ENCODE measurements around the gene SPRING1. TPM values are rescaled to one million over a fixed set of nuclear protein-coding genes. Genes with fewer than 3 reads are reported as not detected.

SPRING1 gene
- total RNA-seq, 2 experiments from 2014 or later = 7.6 to 7.8 TPM

- Mint-ChIP-seq H3K4me1 (ENCODE audit: low read depth) (peaks cover 16% of the 10 kb centered on the region), H3K36me3 (ENCODE audit: low read depth) (peaks cover 14% of the 10 kb centered on the region), H3K27me3 (no peaks in the 10 kb centered on the region), H3K4me3 (no peak overlapping the region), H3K9me3 (no peaks in the 10 kb centered on the region), H3K27ac (no peak overlapping the region)
- no peaks in the 10 kb centered on the region for H3K27me3 ChIP-seq (ENCODE audit: control insufficient read depth in 1 of 2, insufficient read depth in 2 of 2, low read length in 2 of 2)
- ChIA-PET POLR2A (no interaction called here), CTCF (interaction anchor here (1.3 kb wide), 1 partner anchor 11 kb away, joined by 3 read pairs; the partner anchor contains the start of genes RNFT2 and SPRING1)
- DNase-seq (no peak), ATAC-seq (ENCODE audit: poor library complexity) (no peak)
- H3K4me1 ChIP-seq (ENCODE audit: insufficient read depth, low read length) = peaks cover 4% of the 10 kb centered on the region
- no peak overlapping the region for H3K4me3 ChIP-seq (ENCODE audit: low read length)
- intact Hi-C loops (cut with DNase I, micrococcal nuclease) = no loop called here
- H3K27ac ChIP-seq (ENCODE audit: low read depth in 1 of 2, low read length in 2 of 2) = no peak overlapping the region
- no peak for TF ChIP-seq CTCF (IDR thresholded peaks at IDR 0.05)
- H3K9me3 ChIP-seq (ENCODE audit: control insufficient read depth in 1 of 2, insufficient read depth in 1 of 2, low read length in 2 of 2) = no peaks in the 10 kb centered on the region
- peaks cover 24% of the 10 kb centered on the region for H3K36me3 ChIP-seq (ENCODE audit: insufficient read depth, low read length)
These were observed 10.6 kb downstream of the SPRING1 start for GRCh38 chr12:116727261-116727660.

GRCh38 chr12:116726694-116727093, 11.2 kb downstream of the SPRING1 start:
- H3K9me3 Mint-ChIP-seq = no peaks in the 10 kb centered on the region

GRCh38 chr12:116722245-116722644, 15.6 kb downstream of the SPRING1 start:
- H3K4me1 ChIP-seq (ENCODE audit: insufficient read depth, low read length) = no peaks in the 10 kb centered on the region
- H3K4me1 Mint-ChIP-seq (ENCODE audit: low read depth) = no peaks in the 10 kb centered on the region
- no peaks in the 10 kb centered on the region for H3K9me3 Mint-ChIP-seq
- no peaks in the 10 kb centered on the region for H3K9me3 ChIP-seq (ENCODE audit: control insufficient read depth in 1 of 2, insufficient read depth in 1 of 2, low read length in 2 of 2)
- H3K36me3 Mint-ChIP-seq (ENCODE audit: low read depth) = peaks cover 59% of the 10 kb centered on the region
- peaks cover 48% of the 10 kb centered on the region for H3K36me3 ChIP-seq (ENCODE audit: insufficient read depth, low read length)
- no peak overlapping the region for H3K4me3 Mint-ChIP-seq
- no peak for TF ChIP-seq CTCF (IDR thresholded peaks at IDR 0.05)
- intact Hi-C loops (cut with DNase I, micrococcal nuclease) = no loop called here
- no peak for ATAC-seq (ENCODE audit: poor library complexity)
- no peak for DNase-seq
- no peaks in the 10 kb centered on the region for H3K27me3 Mint-ChIP-seq
- H3K4me3 ChIP-seq (ENCODE audit: low read length) = no peak overlapping the region
- no peaks in the 10 kb centered on the region for H3K27me3 ChIP-seq (ENCODE audit: control insufficient read depth in 1 of 2, insufficient read depth in 2 of 2, low read length in 2 of 2)
- ChIA-PET POLR2A (no interaction called here), CTCF (no interaction called here)
- H3K27ac Mint-ChIP-seq = no peak overlapping the region
- H3K27ac ChIP-seq (ENCODE audit: low read depth in 1 of 2, low read length in 2 of 2) = no peak overlapping the region

More at GRCh38 chr12:116726694-116727093, 11.2 kb downstream of the SPRING1 start:
- TF ChIP-seq CTCF (IDR thresholded peaks at IDR 0.05) = no peak
- Mint-ChIP-seq H3K27ac (no peak overlapping the region), H3K27me3 (no peaks in the 10 kb centered on the region), H3K36me3 (ENCODE audit: low read depth) (peaks cover 16% of the 10 kb centered on the region), H3K4me3 (no peak overlapping the region), H3K4me1 (ENCODE audit: low read depth) (peaks cover 12% of the 10 kb centered on the region)
- ATAC-seq (ENCODE audit: poor library complexity) (no peak), DNase-seq (no peak)
- CTCF ChIA-PET = interaction anchor here (1.3 kb wide), 1 partner anchor 11 kb away, joined by 3 read pairs; the partner anchor contains the start of genes RNFT2 and SPRING1
- Histone ChIP-seq H3K27me3 (ENCODE audit: control insufficient read depth in 1 of 2, insufficient read depth in 2 of 2, low read length in 2 of 2) (no peaks in the 10 kb centered on the region), H3K27ac (ENCODE audit: low read depth in 1 of 2, low read length in 2 of 2) (no peak overlapping the region), H3K4me1 (ENCODE audit: insufficient read depth, low read length) (peaks cover 4% of the 10 kb centered on the region), H3K36me3 (ENCODE audit: insufficient read depth, low read length) (peaks cover 24% of the 10 kb centered on the region), H3K4me3 (ENCODE audit: low read length) (no peak overlapping the region), H3K9me3 (ENCODE audit: control insufficient read depth in 1 of 2, insufficient read depth in 1 of 2, low read length in 2 of 2) (no peaks in the 10 kb centered on the region)
- POLR2A ChIA-PET = no interaction called here
- intact Hi-C loops (cut with DNase I, micrococcal nuclease) = no loop called here

Data from CD4-positive, alpha-beta T cell (primary cell).